Measurements from ENCODE around the gene SMC1A. TPM values are rescaled to one million over a fixed set of nuclear protein-coding genes. Genes with fewer than 3 reads are reported as not detected.
A peak's percentile ranks its signal among the peaks of the same experiment; 100 is the strongest.

The SMC1A gene
- polyA plus RNA-seq, 1 donor, result 44.3 TPM

DNA sequence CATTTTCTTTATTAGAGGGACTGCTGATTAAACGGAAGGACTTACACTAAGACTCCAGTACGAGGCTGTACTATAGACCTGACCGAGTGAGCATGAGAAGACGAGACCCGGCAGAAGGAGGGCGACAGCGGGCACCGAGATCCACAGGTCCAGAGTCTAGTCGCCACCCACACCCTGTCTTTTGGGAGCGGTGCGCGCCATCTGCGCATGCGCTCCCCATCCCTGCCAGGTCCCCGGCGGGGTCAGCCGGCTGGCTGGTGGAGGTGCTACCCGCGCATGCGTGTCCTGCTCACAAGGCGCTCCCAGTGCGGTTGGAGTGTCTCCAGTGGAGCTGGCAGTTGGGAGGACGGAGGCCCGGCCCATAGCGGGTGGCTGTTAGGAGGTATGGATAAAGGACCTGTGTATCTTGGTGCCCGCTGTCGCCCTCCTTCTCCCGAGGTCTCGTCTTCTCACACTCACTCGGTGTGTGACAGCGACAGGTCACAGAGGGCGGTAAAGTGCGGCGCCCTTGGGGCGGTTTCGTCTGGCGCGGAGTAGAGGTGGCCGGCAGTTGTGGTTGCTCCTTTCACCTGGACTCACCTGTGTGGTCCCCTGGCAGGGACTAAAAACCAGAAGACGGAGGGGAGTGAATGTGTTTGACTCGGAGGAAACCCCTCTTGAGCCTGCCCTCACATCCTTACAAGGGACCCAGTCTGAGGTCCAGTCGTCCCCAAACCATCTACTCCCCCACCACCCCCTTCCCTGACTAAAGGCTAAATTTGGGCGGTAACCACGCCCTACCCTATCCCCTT is 19.3 kb upstream of the SMC1A start:
- peaks cover 3% of the 10 kb centered on the region for H3K27me3 ChIP-seq (ENCODE audit: control insufficient read depth, insufficient read depth, low read length)
- no CpG with 5 or more reads among the region's 44 CpGs for WGBS (ENCODE audit: insufficient coverage, low lambda C conversion rate)
- H3K9me3 ChIP-seq (ENCODE audit: control insufficient read depth, low read depth, low read length), result no peaks in the 10 kb centered on the region
- H3K4me1 ChIP-seq (ENCODE audit: control insufficient read depth, insufficient read depth, low read length), result peaks cover 10% of the 10 kb centered on the region
- peak overlapping the region; percentile 53 for H3K27ac ChIP-seq (ENCODE audit: low read length)
- DNase-seq, result peak; percentile 64 to 72
- peak overlapping the region; percentile 32 for H3K4me3 ChIP-seq (ENCODE audit: low read length)
- no peaks in the 10 kb centered on the region for H3K36me3 ChIP-seq (ENCODE audit: control insufficient read depth, insufficient read depth, low read length)

DNA sequence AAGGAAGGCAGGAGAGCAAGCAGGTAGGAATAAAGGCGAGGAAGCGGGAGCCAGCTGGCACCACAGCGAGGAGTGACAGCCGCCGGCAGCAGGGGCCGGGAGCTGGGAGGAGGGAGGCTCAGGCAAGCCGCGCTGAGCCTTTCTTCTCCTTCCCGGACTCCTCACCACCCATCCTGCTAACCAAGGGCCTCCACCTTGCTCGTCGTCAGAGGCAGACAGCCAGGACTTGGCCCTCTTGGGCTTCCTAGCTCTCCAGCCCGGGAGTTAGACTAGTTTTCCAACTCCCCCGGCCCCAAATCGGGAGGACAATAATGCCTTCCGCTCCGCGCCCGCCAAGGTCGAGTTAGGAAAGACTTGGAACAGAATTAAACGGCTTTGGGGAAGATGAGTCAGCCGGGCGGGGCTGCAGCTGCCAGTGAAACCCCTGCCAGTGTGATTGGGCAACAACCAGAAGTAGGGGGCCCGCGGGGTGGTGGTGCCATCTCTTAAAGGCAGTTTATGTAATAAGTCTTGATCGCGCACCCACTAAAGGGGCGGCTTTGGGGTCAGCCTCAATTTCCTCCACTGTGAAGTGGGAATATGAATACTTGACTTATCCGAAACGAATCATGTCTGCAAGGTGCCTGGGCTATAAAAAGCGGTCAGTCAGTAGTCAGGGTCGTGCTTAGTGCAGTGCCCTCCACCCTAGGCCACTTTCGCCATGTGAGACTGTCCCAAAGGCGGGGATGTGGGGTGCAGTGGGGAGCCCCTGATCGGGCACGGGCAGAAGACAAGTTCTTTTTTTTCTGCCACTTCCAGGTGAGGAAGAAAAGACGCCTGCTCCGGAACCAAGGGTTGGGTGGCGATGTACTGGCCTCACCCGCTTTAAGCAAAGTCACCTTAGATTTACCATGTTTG is 18.4 kb upstream of the SMC1A start:
- Histone ChIP-seq H3K27ac (ENCODE audit: low read length) (peak overlapping the region; percentile 53), H3K4me1 (ENCODE audit: control insufficient read depth, insufficient read depth, low read length) (peaks cover 10% of the 10 kb centered on the region), H3K9me3 (ENCODE audit: control insufficient read depth, low read depth, low read length) (no peaks in the 10 kb centered on the region), H3K36me3 (ENCODE audit: control insufficient read depth, insufficient read depth, low read length) (no peaks in the 10 kb centered on the region), H3K4me3 (ENCODE audit: low read length) (peak overlapping the region; percentile 32), H3K27me3 (ENCODE audit: control insufficient read depth, insufficient read depth, low read length) (peaks cover 3% of the 10 kb centered on the region)
- peak in 1 of 2 donors; percentile 43 for DNase-seq
- no CpG with 5 or more reads among the region's 39 CpGs for WGBS (ENCODE audit: insufficient coverage, low lambda C conversion rate)

DNA sequence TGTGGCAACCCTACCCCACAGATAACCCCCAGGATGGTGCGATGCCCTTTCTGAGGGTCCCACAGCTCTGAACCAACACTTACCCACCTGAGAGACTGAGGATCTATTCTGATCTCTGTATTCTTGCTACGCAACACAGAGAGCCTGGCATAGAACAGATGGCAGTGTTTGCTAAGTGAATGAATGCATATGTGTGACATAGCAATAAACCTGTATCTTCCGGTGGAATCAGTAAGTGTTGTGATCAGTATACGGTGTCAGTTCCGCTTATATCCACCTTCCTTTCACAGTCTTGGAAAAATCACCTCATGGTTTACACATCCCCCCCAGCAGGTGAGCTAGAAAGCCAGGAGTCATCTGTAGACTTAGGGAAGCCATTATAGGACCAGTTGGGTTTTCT is 17.6 kb upstream of the SMC1A start:
- Histone ChIP-seq H3K4me1 (ENCODE audit: control insufficient read depth, insufficient read depth, low read length) (peaks cover 10% of the 10 kb centered on the region), H3K27me3 (ENCODE audit: control insufficient read depth, insufficient read depth, low read length) (peaks cover 3% of the 10 kb centered on the region), H3K36me3 (ENCODE audit: control insufficient read depth, insufficient read depth, low read length) (no peaks in the 10 kb centered on the region), H3K27ac (ENCODE audit: low read length) (peak overlapping the region; percentile 53), H3K9me3 (ENCODE audit: control insufficient read depth, low read depth, low read length) (no peaks in the 10 kb centered on the region), H3K4me3 (ENCODE audit: low read length) (peak overlapping the region; percentile 32)
- DNase-seq, result peak in 1 of 2 donors; percentile 30
- WGBS (ENCODE audit: insufficient coverage, low lambda C conversion rate), result no CpG with 5 or more reads among the region's 5 CpGs

DNA sequence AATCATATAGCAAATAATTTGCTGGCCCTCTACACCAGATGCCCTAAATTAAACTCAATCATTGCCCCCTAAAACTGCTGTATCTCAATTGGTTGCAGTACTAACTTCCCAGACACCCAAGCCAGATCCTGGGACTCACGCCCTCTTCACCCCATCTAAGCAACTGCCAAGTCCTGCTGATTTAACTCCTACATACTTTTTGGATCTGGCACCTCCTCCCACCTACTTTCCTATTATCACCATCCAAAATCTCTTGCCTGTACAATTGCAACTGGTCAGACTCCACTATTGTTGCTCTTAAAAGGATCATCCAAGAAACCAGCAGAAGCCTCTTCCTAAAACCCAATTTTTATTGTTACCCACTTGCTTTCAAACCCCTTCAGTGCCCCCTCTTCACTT is 16.4 kb upstream of the SMC1A start:
- WGBS (ENCODE audit: insufficient coverage, low lambda C conversion rate), result no CpG with 5 or more reads among the region's 1 CpG
- H3K36me3 ChIP-seq (ENCODE audit: control insufficient read depth, insufficient read depth, low read length), result no peaks in the 10 kb centered on the region
- peaks cover 10% of the 10 kb centered on the region for H3K4me1 ChIP-seq (ENCODE audit: control insufficient read depth, insufficient read depth, low read length)
- H3K9me3 ChIP-seq (ENCODE audit: control insufficient read depth, low read depth, low read length), result no peaks in the 10 kb centered on the region
- no peak for DNase-seq
- no peak overlapping the region for H3K4me3 ChIP-seq (ENCODE audit: low read length)
- H3K27me3 ChIP-seq (ENCODE audit: control insufficient read depth, insufficient read depth, low read length), result peaks cover 3% of the 10 kb centered on the region
- H3K27ac ChIP-seq (ENCODE audit: low read length), result no peak overlapping the region

DNA sequence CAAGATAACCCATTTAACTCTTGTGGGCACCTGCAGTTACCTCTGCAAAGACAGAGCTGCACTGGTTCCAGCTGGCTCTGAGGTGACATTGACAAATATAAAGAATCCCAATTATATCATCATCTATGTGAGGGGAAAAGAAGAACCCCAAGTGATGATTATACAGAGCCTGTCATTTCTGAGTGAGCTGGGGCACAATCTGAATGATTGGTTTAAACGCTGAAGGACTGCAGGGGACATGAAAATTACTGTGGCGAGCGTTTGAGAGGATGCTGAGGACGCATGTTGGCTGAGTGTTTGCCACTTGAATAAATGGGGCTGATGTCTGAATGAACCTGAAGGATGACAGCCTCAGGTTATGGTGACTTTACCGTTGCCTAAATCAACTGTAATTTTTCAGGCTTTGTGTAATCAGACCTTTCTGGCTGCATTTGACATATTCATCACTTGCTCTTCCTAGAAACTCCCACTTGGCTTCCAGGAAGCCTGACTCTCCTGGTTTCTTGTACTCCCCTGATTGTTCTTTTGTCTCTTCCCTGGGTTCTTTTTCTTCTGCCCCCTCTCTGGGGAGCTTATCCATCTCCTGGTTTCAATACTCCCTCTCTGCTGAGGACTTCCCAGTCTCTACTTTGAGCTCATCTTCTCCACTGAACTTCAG is 15.8 kb upstream of the SMC1A start:
- WGBS (ENCODE audit: insufficient coverage, low lambda C conversion rate), result no CpG with 5 or more reads among the region's 5 CpGs

DNA sequence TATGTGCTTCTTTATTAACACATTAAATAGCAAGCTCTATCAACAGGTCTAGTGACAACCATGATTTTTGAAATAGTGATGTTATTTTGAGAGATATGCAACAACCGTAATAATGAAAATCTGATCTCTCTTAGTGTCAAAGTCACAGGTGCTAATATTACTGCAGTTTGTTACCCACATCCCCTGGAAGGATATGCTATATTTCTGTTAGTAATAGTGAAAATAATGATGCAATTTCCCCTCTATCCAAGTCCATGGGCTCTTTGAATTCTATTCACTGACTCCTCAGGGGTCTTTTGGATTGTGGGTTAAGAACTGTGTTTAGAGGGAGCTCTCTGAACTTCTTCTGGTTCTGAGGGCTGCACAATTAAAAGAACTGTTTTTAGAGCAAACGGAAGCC is 14.8 kb upstream of the SMC1A start:
- no peak for DNase-seq
- H3K27me3 ChIP-seq (ENCODE audit: control insufficient read depth, insufficient read depth, low read length), result peaks cover 3% of the 10 kb centered on the region
- H3K4me1 ChIP-seq (ENCODE audit: control insufficient read depth, insufficient read depth, low read length), result peaks cover 10% of the 10 kb centered on the region
- H3K9me3 ChIP-seq (ENCODE audit: control insufficient read depth, low read depth, low read length), result no peaks in the 10 kb centered on the region
- H3K27ac ChIP-seq (ENCODE audit: low read length), result no peak overlapping the region
- H3K36me3 ChIP-seq (ENCODE audit: control insufficient read depth, insufficient read depth, low read length), result peaks cover under 1% of the 10 kb centered on the region
- no peak overlapping the region for H3K4me3 ChIP-seq (ENCODE audit: low read length)
- WGBS (ENCODE audit: insufficient coverage, low lambda C conversion rate), result no CpG with 5 or more reads among the region's 2 CpGs

More for the DNA sequence above, 15.8 kb upstream of the SMC1A start:
- Histone ChIP-seq H3K27me3 (ENCODE audit: control insufficient read depth, insufficient read depth, low read length) (peaks cover 3% of the 10 kb centered on the region), H3K36me3 (ENCODE audit: control insufficient read depth, insufficient read depth, low read length) (no peaks in the 10 kb centered on the region), H3K4me3 (ENCODE audit: low read length) (no peak overlapping the region), H3K27ac (ENCODE audit: low read length) (no peak overlapping the region), H3K9me3 (ENCODE audit: control insufficient read depth, low read depth, low read length) (no peaks in the 10 kb centered on the region), H3K4me1 (ENCODE audit: control insufficient read depth, insufficient read depth, low read length) (peaks cover 10% of the 10 kb centered on the region)
- DNase-seq, result no peak

DNA sequence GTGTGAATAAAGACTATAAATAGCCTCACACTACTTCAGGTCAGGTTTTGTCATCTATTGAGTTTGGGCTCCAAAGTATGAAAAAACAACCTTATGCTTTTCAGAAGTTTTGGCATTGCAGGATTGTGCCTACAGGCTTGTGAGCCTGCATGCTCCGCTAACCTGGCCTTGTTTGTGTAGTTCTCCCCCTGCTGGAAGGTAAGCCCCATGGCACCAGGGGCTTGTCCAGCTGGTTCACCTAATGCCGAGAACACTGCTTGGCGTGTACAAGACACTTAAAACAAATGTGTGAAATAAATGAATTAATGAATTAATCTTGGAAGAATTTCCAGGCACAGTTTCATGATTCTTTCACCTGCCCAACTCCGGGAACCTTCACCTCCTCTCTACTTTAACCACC is 13.5 kb upstream of the SMC1A start:
- H3K36me3 ChIP-seq (ENCODE audit: control insufficient read depth, insufficient read depth, low read length), result peaks cover 11% of the 10 kb centered on the region
- no CpG with 5 or more reads among the region's 4 CpGs for WGBS (ENCODE audit: insufficient coverage, low lambda C conversion rate)

DNA sequence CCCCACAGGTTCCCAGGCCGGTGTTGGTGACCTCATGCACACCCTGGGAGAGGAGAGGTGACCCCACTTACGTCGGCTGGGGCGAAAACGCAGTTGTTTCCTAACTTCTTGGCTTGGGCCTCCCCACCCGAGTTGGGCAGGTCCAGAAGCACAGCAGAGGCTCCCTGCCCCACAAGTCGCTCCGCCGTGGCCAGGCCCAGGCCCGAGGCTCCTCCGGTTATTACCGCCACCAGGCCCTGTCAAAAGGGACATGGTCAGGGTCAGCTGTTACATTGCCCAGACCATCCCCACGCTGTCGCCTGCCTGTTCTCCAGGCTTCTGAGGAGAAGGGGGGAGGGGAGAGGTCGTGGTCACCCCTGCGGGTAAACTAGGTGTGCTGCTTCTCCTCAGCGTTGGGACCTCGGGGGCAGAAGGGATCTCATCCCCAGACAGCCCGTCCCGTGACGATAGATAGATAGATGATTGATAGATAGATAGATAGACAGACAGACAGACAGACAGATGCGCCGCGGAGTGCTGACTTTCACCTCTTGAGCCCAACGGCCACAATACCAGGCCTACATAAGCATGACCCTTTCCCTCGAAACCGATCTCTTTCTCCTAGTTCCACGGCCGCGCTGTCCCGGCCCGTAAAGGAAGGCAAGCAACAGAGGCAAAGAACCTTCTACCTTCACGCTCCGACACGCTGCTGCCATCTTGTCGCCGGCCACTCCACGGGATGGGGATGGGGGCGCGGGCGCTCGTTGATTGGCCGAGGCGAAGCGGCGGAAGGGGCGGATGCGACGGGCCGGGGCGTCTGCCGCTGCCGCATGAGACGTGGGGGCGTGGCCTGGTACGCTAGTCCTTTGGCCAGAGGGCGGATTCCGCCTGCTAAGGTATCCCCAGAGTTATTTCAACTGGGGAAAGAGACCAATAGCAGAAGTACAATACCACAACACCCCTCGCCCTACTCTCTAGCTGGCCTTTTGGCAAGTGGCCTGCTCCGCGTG is 11.5 kb upstream of the SMC1A start, which contains the start of gene HSD17B10:
Gene HSD17B10 (minus strand): TSS at position 720 of the 989 bp plus-strand sequence. CDS start 25 bp downstream, at position 695.
- peak; percentile 82 to 85 for DNase-seq
- peaks cover 13% of the 10 kb centered on the region for H3K36me3 ChIP-seq (ENCODE audit: control insufficient read depth, insufficient read depth, low read length)
- no CpG with 5 or more reads among the region's 61 CpGs for WGBS (ENCODE audit: insufficient coverage, low lambda C conversion rate)
- H3K9me3 ChIP-seq (ENCODE audit: control insufficient read depth, low read depth, low read length), result no peaks in the 10 kb centered on the region
- H3K27ac ChIP-seq (ENCODE audit: low read length), result peak within 1 kb of the TSS; percentile 63
- H3K4me3 ChIP-seq (ENCODE audit: low read length), result peak within 1 kb of the TSS; percentile 82
- no peaks in the 10 kb centered on the region for H3K4me1 ChIP-seq (ENCODE audit: control insufficient read depth, insufficient read depth, low read length)
- H3K27me3 ChIP-seq (ENCODE audit: control insufficient read depth, insufficient read depth, low read length), result no peaks in the 10 kb centered on the region

More for the DNA sequence above, 13.5 kb upstream of the SMC1A start:
- H3K27ac ChIP-seq (ENCODE audit: low read length), result no peak overlapping the region
- H3K9me3 ChIP-seq (ENCODE audit: control insufficient read depth, low read depth, low read length), result no peaks in the 10 kb centered on the region
- peaks cover 3% of the 10 kb centered on the region for H3K27me3 ChIP-seq (ENCODE audit: control insufficient read depth, insufficient read depth, low read length)
- DNase-seq, result peak; percentile 28 to 47
- H3K4me1 ChIP-seq (ENCODE audit: control insufficient read depth, insufficient read depth, low read length), result peaks cover 4% of the 10 kb centered on the region
- H3K4me3 ChIP-seq (ENCODE audit: low read length), result no peak overlapping the region

DNA sequence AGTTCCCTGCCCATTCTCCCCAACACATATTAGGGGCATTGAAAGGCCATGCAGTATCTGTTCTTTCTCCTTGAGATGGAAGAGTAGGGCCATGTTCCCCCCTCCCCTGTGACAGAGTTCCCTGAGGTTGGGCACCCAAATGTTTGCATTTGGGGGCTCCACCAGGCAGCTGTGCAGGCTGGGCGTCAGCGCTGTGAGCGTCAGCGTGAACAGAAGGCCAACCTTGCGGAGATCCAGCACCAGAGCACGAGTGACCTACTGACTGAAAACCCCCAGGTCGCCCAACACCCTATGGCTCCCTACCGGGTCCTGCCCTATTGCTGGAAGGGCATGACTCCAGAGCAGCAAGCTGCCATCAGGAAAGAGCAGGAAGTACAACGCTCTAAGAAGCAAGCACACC is 7.8 kb upstream of the SMC1A start:
- H3K4me1 ChIP-seq (ENCODE audit: control insufficient read depth, insufficient read depth, low read length), result no peaks in the 10 kb centered on the region
- H3K27me3 ChIP-seq (ENCODE audit: control insufficient read depth, insufficient read depth, low read length), result no peaks in the 10 kb centered on the region
- DNase-seq, result no peak
- H3K36me3 ChIP-seq (ENCODE audit: control insufficient read depth, insufficient read depth, low read length), result peaks cover 13% of the 10 kb centered on the region
- H3K27ac ChIP-seq (ENCODE audit: low read length), result no peak overlapping the region
- no peak overlapping the region for H3K4me3 ChIP-seq (ENCODE audit: low read length)
- no CpG with 5 or more reads among the region's 9 CpGs for WGBS (ENCODE audit: insufficient coverage, low lambda C conversion rate)
- no peaks in the 10 kb centered on the region for H3K9me3 ChIP-seq (ENCODE audit: control insufficient read depth, low read depth, low read length)

Data from large intestine (tissue), 3 donors.